Stimulated activated CD4-positive, alpha-beta T cell treated with anti-CD3 and anti-CD28 coated beads, Interleukin-12 subunit alpha, Interleukin-12 subunit beta, amount 100 ng/mL, for 4 hours (primary cell): ENCODE results near the gene SLC13A2.
"Not testable (repeated sequence)": the region's sequence is repeated elsewhere in the genome, so short reads cannot be mapped to it uniquely, and the experiment has no call there.

ENCODE experiments used
- DNase-seq: peaks from one replicate; pipeline ENCODE4 v3.0.0-alpha.2; 2020

Gene SLC13A2

GRCh38 chr17:28519236-28519635 lies 45.8 kb downstream of the SLC13A2 start:
- no peak for DNase-seq

GRCh38 chr17:28520687-28521086 lies 47.2 kb downstream of the SLC13A2 start:
- DNase-seq, result no peak

DNA sequence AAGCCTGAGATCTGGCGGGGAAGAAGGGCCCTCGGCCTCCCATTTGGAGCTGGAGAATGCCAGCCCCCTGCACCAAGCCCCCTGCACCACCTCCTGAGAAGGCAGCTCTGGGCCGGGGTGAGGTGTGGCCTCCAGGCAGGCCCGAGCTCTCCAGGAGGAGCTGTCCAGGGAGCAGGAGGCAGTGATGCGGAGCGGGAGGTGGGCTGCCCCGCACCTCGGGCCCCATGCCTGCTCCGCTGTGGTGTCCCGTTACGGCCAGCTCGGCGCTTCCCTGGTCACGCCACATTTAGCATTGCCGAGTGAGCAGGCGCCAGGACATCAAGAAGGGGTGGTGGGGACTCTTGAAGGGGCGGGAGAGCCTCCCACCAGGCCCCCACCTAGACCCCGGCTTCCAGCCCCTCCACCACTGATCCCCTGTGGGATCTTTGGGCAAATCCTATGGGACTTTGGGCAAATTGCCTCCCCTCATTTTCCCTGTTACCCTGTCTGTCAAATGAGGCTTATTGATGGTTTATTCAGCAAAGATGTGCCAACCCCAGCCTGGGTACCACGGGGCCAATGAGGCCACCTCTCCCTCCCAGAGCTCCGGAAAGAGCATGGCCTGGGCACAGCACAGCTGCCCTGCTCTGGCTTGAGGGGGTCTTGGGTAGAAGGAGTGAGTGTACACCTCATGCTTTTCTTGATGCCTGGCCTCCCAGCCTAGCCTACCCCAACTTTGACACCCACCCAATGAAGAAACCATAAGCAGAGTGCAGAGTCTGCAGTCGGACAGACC lies 48.1 kb downstream of the SLC13A2 start:
- no peak for DNase-seq

DNA sequence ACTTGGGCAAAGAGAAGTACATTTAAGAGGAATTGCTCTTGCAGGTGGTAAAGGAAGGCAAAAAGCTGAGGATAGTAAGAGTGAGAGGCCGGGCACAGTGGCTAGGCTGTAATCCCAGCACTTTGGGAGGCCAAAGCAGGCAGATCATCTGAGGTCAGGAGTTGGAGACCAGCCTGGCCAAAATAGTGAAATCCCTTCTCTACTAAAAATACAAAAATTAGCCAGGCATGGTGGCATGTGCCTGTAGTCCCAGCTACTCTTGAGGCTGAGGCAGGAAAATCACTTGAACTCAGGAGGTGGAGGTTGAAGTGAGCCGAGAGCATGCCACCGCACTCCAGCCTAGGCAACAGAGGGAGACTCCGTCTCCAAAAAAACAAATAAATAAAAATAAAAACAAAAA lies 48.8 kb downstream of the SLC13A2 start:
- DNase-seq, result not testable (repeated sequence)

GRCh38 chr17:28523186-28523585 lies 49.7 kb downstream of the SLC13A2 start:
- no peak for DNase-seq

DNA sequence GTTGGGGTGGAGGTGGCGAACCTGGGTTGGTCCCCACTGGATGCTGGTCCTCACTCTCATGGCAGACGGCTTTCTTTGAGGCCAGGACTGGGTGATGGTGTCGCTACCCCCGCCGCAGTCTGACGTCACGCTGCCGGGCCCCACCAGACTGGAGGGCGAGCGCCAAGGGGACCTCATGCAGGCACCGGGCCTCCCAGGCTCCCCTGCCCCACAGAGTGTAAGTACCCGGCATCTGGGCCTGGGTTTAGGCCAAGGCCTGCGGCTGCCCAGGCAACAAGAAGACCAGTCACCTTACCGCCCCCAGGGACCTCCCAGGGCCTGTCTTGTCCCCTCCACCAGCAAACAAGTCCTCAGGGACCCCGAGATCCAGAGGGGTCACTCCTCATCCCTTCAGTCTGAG lies 50.4 kb downstream of the SLC13A2 start:
- no peak for DNase-seq

GRCh38 chr17:28524476-28525424 lies 51.3 kb downstream of the SLC13A2 start:
- DNase-seq, result no peak

GRCh38 chr17:28526381-28526780 lies 52.9 kb downstream of the SLC13A2 start:
- no peak for DNase-seq

DNA sequence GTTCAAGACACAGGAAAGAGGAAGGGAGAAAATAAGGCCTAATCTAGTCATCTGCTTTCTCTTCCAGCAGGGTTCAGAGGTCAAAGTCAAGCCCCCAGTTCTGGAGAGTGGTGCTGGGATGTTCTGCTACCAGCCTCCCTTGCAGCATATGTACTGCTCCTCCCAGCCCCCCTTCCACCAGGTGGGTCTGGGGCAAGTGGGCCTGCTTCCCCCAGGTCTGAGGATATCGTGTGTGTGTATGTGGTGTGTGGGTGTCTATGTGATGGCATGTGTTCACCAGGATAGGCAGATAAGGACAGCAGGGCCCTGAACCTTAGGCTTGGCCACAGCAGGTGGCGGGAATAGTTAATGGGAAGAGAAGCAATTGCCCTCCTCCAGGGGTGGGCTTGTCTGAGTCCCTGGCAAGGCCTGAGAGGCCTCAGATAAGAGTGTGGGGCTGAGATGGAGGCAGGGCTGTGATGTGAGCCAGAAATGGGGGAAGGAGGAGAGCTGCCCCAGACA lies 53.8 kb downstream of the SLC13A2 start:
- DNase-seq, result no peak

- DNase-seq, result no peak
Observed at GRCh38 chr17:28527859-28528258, 54.4 kb downstream of the SLC13A2 start.

GRCh38 chr17:28528327-28529012 lies 55.0 kb downstream of the SLC13A2 start:
- no peak for DNase-seq

DNA sequence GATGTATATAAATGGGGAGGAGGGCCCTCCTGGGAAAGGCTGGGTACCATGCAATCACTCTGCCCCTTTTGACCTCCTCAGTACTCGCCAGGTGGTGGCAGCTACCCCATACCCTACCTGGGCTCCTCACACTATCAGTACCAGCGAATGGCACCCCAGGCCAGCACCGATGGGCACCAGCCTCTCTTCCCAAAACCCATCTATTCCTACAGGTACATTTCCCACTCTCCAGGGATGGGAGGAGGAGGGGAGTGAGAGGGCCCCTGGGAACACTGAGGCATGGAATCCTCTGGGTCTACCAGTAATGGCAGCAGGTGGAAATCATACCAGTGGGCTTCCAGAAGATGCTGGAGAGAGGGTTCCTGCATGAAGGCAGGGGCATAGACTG lies 55.6 kb downstream of the SLC13A2 start:
- no peak for DNase-seq

DNA sequence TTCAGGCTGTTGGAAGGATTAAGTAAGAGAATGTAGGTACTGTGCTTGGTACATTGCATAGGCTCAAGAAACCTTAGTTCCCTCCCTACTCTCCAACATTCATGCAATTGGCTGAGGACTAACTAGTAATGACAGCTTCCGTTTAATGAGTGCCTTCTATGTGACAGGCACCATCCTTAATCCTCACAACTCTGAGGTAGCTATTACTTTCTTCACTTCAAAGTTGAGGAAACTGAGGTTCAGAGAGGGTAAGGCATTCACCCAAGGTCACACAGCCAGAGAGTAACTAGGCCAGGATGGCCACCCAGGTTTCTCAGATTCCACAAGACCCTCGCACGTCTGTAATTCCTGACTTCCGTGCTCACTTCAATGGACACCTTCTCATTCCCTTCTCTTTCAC lies 56.8 kb downstream of the SLC13A2 start:
- DNase-seq, result no peak

DNA sequence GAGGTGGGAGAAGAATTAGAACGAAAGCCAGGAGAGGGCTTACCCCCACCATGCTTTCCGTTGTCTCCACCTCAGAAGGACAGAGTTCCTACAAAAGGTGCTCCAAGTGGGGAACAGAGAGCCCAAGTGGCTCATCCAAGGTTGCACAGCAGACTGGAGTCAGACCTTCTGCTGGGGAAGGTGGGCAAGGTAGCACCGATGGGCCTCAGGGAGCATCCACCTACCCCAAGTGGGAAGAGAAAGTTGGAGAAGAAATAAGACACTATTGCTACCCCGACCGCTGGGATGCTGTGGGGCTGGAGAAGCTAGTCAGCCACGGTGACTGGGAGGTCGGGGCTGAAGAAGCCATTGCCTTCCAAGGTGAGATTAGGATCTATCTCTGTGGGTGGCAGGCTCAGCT lies 57.5 kb downstream of the SLC13A2 start:
- no peak for DNase-seq

DNA sequence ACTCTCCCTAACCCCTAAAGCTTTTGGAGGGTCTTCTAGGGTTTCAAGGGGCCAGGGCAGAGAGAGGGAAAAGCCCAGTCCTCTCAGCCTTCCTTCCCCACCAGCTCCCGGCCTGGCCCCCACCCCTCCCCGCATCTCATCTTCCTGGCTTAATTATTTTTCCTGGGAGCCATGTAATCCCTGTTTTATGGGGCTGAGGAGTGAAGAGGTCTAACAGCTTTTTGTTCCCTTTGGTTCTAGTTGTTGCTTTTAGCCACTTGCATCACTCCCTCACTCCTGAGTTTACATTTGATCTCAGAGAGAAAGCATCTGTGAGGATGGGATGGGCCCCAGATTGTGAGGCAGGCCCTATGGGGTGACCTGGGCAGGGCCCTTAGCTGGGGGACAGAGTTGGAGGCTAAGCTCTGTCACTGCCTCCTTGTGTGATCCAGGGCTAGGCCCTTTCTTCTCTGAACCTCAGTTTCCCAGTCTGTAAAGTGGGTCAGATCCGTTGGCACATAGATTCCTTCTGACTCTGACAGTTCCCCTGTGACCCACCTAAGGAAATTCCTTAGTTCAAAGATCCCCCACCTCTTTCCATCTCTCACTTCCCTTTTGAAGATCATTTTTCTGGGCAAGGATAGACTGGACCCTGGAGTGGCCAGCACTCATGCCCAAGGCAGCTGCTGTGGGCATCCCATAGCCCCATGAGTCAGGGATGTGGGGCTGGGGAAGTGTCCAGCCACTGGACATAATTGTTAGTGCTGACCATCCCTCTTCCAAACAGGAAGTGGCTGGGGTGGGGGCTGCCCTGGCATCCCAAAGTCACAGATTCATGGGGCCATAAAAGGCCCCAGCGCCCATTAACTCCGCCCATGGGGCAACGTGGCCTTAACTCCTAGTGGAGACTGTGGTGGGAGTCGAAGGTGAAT lies 58.9 kb downstream of the SLC13A2 start:
- DNase-seq, result no peak

DNA sequence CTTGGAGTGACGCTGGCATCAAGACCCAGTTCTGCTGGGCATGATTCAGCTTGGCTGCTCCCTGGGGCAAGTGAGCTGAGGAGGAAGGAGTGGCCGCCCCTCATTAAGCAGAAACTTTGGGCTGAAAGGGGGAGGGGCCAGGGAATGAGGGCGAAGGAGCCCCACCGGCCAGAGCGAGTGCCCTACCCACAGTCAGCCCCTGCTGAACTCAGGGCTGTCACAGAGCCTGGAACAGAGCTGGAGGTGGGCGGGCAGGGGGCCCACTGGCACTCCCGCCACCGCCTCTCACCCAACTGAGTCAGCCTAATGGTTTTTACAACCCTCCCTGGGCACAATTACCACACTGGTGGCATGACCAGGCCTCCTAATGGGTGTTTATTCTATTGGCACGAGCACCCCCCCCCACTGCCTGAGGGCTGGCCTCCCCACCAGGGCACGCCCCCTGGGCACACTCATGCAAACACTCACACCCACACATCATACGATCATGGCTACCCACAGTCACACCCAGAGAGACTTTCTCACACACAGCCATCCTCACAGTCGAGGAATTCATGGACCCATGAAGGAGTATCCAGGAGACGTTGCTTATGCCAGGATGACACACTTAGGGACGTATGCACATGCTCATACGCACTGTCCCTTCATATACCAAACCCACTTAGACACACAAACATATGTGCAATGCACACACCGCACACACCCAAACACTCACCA lies 59.8 kb downstream of the SLC13A2 start:
- no peak for DNase-seq

DNA sequence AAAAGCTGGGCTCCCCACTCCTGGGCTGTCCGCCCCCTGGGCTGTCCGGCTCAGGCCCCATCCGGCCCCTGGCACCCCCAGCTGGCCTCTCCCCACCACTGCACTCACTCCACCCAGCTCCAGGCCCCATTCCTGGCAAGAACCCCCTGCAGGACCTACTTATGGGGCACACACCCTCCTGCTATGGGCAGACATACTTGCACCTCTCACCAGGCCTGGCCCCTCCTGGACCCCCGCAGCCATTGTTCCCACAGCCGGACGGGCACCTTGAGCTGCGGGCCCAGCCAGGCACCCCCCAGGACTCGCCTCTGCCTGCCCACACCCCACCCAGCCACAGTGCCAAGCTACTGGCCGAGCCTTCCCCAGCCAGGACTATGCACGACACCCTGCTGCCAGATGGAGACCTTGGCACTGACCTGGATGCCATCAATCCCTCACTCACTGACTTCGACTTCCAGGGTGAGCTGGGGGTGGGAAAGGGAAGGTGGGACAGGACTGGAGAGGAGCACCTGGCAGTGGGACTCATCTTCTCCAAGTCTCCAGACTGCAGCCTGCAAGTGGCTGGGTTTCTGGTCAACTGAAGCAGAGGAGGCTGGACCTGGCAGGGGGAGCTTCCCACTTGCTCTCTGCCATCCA lies 61.4 kb downstream of the SLC13A2 start:
- DNase-seq, result no peak

- no peak for DNase-seq
Observed at GRCh38 chr17:28536532-28537218, 63.2 kb downstream of the SLC13A2 start.

DNA sequence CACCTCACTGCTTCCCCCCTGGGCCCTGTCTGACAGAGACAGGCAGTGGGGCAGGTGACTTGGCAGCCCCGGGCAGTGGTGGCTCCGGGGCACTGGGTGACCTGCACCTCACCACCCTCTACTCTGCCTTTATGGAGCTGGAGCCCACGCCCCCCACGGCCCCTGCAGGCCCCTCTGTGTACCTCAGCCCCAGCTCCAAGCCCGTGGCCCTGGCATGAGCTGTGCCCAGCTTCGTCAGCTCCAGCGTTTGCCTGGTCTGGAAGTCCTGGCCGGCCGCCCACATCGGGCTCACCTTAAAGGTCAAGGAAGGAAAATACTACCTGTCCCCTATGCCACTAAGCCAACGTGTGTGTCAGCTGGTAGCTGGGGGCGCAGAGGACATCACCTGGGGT lies 63.8 kb downstream of the SLC13A2 start:
- DNase-seq, result no peak

DNA sequence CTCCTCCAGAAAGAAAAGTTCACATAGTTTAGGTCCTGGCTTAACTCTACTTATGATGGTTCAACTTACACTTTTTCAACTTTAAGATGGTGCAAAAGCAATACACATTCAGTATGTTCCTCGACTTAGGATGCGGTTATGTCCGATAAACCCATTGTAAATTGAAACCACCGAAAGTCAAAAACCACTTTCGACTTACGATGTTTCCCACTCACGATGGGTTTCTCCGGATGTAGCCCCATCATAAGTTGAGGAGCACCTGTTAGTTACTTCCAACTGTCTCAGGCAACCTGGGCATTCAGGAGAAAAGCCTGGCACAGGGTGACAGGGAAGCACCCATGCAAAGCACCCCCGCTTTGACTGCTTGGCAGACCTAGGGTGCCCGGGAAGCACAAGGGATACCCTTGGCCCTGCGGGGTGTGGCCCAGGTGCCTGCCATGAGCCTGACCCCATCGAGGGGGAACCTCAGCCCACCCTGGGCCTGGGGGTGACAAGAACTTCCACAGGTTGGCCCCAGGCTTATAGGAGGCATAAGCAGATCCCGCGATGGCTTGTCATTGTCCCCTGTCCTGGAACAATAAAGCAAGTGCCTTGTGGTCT lies 65.0 kb downstream of the SLC13A2 start:
- no peak for DNase-seq
